ENCODE measurements around the gene CST1.

DNA sequence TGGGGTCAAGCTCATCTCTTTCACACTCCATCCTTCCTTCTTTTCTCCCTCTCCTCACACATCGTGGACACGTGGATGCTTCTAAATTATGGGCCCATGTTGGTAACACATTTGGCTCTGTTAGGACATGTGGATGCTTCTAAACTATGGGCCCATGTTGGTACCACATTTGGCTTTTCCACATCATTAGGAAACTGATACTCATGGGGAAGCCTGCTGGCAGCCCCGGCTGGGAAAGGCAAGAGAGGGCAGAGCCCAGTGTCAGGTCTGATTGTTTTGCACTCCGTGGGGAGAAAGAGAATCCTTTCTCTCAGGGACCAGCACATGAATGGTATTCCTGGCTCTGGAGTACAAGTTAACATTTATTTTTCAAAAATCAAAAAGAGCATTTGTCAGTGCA, 4.0 kb upstream of the CST1 start:
- TF ChIP-seq, protein P1, sequence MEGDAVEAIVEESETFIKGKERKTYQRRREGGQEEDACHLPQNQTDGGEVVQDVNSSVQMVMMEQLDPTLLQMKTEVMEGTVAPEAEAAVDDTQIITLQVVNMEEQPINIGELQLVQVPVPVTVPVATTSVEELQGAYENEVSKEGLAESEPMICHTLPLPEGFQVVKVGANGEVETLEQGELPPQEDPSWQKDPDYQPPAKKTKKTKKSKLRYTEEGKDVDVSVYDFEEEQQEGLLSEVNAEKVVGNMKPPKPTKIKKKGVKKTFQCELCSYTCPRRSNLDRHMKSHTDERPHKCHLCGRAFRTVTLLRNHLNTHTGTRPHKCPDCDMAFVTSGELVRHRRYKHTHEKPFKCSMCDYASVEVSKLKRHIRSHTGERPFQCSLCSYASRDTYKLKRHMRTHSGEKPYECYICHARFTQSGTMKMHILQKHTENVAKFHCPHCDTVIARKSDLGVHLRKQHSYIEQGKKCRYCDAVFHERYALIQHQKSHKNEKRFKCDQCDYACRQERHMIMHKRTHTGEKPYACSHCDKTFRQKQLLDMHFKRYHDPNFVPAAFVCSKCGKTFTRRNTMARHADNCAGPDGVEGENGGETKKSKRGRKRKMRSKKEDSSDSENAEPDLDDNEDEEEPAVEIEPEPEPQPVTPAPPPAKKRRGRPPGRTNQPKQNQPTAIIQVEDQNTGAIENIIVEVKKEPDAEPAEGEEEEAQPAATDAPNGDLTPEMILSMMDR (conservative IDR thresholded peaks at IDR 0.05; ENCODE audit: low read length), result no peak
- TF ChIP-seq EZH2phosphoT487 (IDR thresholded peaks at IDR 0.05; ENCODE audit: borderline replicate concordance, low read depth, low read length), result no peak
